HCEC 1CT (cell line): Measurements from ENCODE around the gene CYYR1.
"Not testable (repeated sequence)": the region's sequence is repeated elsewhere in the genome, so short reads cannot be mapped to it uniquely, and the experiment has no call there.

Source experiments
- DNase-seq: peaks from one replicate; pipeline ENCODE4 v3.0.0-alpha.2; 2017

Gene CYYR1

DNA sequence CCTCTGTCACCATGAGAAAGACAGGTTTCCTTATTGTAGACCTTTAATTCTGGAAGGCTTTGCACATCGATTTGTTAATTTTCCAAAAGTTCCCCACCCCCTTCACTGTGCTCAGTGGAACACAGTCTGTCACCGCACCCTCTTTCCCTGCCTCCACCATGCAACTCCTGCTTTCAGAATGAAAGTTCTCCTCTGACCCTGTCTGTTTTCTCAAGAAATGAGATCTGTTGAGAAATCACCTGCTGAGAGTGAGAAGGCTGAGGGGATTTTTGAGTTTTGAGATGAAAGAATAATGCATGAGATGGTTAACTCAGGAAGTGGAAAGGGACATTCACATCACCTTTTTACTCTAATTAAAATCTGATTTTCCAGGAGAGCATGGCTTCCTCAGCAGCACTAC lies 99.6 kb downstream of the CYYR1 start:
- no peak for DNase-seq

DNA sequence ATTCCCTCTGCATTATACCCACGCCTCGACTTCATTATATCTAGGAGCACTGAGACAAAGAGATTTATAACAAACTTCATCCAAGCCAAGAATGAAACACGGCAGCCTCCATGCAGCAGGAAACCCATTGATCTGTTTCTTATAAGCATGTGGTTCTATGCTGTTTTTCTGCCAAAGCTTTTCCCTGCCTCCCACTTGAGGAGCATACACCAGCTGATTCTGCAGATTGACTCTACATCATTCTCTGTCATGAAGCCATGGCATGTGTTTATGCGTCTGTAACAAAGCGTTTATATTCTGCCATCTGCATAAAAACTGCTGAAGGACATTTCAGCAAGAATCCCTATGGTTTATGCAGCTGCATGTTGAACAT lies 102.0 kb downstream of the CYYR1 start:
- no peak for DNase-seq

DNA sequence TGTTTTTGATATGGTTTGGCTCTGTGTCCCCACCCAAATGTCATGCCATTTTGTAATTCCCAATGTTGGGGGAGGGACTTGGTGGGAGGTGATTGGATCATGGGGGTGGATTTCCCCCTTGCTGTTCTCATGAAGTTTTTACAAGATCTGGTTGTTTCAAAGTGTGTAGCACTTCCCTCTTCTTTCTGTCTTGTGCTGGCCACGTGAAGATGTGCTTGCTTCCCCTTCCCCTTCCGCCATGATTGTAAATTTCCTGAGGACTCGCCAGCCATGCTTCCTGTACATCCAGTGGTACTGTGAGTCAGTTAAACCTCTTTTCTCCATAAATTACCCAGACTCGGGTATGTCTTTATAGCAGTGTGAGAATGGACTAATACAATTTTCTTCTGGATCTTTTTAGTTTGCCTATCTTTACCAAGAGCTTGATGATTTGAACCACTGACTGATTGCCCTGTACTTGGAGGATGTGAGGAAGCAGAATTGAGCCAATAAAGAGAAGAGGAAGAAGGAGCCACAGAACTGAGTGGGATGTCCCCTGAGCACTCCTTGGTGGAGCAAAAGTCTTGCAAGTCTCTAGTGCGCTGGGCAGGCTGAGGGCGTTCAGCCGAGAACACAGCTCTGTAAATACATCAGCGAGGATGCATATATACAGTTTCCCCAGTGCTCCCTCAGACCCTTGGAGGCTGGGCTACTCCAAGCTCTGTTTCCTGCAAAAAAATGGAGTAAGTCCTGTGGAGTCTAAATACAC lies 102.6 kb downstream of the CYYR1 start:
- no peak for DNase-seq

DNA sequence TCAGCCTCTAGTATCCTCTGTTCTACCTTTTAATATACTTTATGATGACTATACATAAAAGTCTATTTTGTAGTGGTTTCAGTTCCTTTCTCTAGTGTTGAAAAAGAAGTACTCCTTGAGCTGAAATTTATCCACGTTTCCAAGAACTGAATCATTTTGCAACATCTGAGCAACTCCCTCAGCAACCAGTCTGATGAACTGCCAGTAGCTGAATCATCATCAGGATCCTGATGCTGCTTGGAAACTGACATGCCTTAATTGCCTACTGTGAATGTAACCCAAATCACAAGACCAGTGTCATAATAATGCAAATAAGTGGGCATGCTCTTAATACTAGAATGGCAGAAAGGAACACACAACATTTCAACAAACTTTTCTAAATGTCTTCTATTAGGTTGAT lies 103.3 kb downstream of the CYYR1 start:
- peak; percentile 57 for DNase-seq

DNA sequence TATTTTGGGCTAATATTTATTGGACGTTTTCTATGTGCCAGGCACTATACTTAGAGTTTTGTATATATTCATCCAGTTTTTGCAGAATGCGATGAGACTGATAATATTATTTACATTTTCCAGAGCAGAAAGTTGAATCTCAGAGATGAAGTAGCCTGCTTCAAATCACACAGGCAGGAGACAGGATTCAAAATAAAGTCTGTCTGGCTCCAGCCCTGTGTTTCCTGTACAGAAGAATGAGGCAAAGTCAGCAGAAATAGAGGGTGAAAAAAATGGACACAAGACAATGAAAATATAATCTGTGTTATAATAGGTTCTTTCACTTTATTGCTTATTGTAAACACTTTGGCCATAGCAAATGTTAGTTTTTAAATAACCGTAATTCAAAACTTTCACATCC lies 107.2 kb downstream of the CYYR1 start:
- DNase-seq = no peak

DNA sequence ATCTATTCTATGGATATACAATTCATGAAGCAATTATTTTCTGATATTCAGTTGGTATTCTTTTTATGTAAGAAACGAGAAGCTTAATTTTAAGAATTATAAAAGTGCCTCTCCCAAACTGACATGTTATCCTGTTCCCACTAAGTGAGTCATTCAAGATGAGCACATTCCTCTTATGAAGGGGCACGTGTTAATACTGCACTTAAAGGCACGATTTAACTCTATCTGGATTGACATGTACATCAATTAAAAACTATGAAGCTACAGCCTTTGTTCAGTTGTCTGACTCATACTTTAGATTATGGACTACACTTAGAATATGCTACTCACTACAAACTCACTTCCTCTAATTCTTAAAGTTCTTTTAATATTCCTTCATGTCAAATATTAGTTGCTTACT lies 111.6 kb downstream of the CYYR1 start:
- no peak for DNase-seq

DNA sequence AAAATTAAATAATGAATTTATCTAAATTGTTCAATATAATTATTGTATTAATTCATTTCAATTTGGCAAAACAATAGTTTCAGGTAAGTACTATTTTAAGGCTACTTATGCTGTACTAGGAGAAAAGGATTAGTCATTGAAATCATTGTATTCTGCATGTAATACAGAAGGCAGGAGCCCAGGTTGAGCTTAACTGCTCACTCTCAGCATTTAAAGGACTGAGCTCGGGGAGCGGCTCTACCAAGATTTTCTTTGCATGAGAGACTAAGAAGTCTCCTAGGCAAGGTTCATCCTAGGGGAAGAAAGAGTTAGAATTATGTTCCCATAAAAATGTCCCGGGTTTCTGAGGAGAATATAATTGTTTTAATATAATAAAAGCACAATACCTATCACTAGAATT lies 112.5 kb downstream of the CYYR1 start:
- DNase-seq = no peak

DNA sequence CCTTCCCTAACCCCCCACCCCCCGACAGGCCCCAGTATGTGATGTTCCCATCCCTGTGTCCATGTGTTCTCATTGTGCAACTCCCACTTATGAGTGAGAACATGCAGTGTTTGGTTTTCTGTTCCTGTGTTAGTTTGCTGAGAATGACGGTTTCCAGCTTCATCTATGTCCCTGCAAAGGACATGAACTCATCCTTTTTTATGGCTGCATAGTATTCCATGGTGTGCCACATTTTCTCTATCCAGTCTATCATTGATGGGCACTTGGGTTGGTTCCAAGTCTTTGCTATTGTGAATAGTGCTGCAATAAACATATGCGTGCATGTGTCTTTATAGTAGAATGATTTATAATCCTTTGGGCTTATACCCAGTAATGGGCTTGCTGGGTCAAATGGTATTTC lies 114.2 kb downstream of the CYYR1 start:
- not testable (repeated sequence) for DNase-seq

DNA sequence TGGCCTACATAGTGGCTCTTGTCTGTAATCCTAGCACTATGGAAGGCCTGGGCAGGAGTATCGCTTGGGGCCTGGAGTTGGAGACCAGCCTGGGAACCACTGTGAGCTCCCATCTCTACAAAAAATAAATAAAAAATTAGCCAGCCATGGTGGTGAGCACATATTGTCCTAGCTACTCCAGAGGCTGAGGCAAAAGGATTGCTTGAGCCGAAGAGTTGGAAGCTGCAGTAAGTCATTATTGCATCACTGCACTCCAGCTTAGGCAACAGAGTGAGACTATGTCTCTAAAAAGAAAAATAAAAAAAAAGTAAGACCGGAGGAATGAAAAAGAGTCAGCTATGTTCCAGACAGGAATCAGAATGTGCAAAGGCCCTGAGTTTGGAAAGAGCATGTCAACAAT lies 115.3 kb downstream of the CYYR1 start:
- no peak for DNase-seq

DNA sequence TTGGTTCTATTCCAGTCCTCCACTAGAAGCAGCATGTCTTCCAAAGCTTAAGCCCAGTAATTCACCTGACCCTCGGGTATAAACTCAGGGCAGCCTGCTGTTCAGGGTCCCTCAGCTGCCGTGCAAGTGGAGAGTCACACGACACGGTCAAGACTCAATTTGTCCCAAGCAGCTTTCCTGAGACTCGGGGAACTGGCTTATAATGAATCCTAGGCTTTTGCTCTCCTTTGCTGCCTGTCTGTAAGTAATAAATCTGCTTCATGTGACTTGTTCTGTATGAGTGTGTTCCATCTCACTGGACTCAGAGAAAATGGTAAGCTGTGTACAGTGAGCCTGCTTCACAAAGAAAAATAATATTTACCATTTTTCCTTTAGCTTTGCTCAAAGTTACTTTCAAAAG lies 119.8 kb downstream of the CYYR1 start:
- no peak for DNase-seq

DNA sequence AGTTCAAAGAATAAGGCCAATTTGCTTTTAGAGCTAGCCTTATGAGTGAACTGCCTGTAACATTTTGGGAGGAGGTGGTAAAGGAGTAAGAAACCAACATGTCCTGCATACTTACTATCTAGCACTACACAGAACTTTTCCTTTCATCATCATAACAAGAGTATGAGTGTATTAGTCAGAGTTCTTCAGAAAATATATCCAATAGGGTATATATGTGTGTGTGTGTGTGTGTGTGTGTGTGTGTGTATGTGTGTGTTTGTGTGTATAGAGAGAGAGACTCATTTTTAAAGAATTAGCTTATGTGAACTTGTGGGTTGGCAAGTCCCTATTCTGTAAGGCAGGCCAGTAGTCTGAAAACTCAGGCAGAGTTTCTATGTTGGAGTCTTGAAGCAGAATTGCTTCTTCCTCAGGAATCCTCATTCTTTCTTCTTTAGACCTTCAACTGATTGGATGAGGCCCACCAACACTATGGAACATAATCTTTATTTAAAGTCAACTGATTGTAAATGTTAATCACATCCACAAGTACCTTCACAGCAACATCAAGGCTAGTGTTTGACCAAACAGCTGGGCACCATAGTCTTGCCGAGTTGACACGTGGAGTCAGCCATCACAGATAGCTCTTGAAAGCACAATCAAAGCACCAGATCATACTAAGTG lies 121.9 kb downstream of the CYYR1 start:
- no peak for DNase-seq

DNA sequence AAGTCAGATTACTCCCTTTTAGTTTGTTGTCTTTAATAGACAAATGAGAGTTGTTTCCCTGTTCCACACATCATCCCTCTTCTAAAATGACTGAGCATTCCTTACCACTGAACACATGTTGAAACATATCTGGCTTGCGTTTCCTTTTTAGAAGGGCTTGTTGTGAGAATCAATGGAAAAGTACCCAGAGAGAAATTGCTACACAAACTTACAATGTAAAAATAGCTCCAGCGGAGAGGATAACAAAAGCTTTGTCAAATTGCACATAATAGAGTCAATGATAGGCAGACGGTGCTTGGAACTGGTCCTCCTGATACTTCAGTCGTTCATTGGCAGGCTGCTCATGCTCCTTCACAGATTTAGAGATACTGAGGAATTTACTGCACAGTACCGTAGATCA lies 123.9 kb downstream of the CYYR1 start:
- peak; percentile 37 for DNase-seq

DNA sequence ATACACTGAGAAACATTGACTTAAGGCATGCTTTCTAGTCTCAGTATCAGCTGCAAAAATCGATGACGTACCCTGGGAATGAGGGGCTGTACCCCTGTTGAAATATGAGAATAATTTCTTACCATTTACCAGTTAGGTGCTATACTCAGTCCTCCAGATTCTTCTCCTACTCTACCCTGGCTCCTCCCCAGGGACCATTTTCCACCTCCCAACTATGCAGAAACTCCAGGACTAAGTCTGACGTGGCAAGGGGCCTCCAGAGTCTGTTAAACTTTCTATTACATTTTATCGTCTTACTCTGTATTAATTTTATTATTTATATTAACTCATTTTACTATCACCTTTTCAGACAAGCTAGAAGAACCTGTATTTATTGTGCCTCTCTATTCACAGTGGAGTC lies 124.3 kb downstream of the CYYR1 start:
- DNase-seq = peak; percentile 28

DNA sequence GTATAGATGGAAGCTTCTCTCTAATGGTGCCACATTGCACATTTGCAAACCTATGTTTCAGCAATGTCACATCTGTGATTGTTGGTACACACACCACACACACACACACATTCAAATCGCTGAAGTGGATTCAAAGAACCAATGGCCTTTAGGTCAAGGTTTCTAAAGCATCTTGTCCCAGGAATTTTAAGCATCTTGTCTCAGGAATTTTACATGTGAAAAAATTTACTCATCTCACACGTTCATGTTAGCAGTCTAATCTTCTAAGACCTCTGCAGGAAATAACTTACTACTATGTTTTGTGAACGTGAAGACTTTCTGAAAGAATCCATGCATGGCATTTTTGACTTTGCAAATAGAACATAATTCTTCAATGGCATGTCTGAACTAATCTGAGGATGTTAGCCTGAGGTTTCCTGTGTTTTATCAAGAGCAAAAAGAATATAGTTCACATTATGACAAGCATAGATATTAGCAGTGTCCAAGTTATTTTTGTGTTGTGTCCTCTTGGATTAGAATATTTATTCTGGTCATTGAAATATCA lies 125.1 kb downstream of the CYYR1 start:
- DNase-seq = no peak

DNA sequence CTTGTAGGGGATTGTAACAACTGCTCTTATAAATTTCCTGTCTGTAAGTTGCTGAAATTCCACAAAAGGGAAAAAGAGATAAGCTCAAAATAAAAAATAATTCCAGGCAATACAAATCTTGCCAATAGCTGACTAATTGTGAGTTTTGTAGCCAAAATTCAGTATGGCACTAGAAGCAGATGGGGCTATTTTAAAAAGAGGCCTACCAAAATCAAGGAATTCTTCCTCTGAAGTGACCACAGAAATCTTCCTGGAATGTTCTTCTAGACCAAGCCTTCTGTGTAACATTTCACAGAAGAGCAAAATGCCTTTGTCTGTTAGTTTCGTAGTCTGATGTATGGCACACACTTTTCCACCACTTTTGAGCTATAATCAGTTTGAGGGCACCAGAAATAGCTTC lies 127.6 kb downstream of the CYYR1 start:
- no peak for DNase-seq

DNA sequence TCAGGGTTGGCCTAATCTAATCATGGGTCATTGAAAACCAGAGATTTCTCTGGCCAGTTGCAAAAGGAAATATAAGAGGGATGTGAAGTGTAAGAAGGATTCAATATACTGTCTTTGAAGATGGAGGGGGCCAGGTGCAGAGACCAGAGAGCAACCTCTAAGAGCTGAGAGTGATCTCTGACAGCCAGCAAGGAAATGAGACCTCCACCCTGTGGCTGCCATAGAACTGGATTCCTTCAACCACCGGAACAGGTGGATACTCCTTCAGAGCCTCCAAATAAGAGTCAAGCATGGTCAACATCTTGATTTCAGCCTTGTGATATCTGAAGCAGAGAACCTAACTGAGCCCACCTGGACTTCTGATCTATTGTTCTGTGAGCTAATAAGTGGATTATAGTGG lies 128.4 kb downstream of the CYYR1 start:
- DNase-seq = no peak

DNA sequence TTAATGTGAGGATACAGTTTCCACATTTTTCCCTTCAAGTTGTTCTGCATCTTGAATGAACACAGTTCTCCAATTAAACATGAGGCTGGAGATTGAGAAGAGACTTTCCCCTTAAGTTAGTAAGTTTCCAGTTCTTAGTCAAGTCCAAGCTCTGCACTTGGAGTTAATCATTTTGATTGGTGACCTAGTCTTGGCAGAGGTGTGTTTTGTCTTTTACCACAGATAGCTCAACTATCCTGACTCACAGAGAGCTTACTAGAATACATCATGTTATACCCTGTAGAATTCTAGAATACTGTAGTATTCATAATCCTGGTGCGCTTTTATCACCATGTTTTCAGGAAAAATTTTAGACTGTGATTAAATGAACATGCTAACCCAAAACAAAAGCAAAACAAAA lies 129.2 kb downstream of the CYYR1 start:
- DNase-seq = no peak

DNA sequence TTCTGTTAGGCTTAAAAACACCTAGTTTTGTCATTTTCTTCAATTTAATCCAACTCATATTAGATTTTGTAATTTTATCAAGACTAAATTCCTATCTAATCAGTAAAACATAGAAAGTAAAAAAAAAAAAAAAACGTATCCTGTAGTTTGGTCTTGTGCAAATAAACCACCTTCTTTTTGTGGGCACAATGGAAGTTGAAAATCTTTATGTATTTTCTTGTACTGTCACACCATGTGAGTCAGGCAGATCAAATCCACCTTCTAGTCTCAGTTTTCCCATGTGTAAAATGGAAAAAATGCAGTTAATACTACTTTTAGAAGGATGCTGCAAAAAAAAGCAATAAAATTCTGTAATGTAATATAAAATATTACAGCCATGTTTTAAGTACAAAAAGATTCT lies 129.8 kb downstream of the CYYR1 start:
- DNase-seq = no peak

DNA sequence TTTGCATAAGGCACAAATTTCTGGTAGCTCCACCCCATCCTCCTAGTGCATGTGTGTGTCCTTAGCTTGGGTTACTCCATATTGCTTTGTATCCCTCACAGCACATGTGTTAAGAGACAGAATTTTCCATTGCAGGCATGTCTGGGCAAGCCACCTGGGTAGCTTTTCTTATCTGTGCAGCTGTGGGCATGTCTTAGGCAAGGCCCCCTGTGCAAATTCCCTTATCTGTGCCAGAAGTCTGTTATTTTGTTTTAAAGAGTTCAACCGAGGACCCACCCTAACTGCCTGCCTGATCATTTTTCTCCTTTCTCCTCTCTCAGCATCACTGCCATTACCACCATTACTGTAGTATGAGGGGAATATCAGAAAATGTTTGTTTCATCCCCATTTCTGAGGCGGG lies 131.9 kb downstream of the CYYR1 start:
- DNase-seq = no peak

DNA sequence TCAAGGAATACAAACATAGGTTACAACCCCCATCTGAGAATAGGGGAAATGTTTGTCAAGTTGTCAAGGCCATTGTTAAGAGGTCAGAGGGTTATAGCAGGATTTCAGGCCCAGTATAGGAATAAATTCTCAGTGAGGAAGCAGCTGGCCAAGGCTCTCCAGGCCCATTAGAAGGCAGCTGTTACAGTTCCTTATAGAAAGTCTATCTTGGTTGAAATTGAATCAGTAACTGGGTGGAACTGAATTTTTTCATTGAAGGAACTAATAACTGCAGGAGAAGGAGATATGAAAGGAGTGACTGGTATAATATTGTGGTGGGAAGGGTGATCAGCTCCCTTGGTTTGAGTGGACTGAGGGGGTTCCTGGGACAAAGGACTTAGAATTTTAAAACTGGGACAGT lies 134.1 kb downstream of the CYYR1 start:
- DNase-seq = no peak

DNA sequence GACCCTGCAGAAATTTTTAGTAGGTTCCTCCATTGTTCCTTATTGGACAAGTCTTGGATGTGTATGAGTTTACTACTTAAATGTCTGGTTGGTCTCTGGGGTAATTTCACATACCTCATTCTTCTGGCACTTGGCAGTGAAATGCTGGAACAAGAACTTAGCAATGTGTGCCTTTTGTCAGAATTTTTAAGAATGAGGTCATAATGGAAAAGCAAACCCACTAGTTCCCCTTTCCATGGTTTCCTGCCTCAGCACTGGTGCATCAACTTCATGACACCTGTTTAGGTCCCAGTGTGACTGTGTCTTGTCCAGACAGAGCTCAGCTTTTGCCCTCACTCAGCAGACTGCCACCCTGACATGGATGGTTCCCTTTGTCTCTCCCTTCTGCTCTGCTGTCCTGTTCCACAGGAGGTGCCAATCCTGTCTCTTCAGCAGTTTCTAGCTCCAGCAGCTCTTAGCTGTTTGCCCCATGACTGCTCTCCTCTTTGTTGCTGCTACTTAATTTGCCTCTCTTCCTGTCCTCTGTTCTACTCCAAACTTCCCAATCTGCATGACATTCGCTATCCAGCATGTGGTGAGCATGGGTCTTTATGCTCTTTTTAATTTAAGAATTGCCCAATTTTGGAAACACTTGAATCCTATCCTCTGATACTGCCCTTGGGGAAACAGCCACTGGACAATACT lies 135.6 kb downstream of the CYYR1 start:
- DNase-seq = no peak

DNA sequence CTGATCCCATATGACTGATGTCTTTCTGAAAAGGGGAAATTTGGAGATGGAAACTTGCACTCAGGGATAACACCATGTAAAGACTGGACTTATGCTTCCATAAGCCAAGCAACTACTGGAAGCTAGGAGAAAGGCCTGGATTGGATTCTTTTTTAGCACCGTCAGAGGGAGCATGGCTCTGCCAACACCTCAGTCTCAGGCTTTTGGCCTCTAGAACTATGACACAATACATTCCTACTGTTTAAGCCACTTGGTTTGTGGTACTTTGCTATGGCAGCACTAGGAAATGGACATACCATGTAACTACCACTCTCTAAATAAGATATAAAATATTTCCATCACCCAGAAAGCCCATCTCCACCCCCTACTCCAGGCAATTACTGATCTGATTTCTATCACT lies 139.7 kb downstream of the CYYR1 start:
- DNase-seq = no peak

DNA sequence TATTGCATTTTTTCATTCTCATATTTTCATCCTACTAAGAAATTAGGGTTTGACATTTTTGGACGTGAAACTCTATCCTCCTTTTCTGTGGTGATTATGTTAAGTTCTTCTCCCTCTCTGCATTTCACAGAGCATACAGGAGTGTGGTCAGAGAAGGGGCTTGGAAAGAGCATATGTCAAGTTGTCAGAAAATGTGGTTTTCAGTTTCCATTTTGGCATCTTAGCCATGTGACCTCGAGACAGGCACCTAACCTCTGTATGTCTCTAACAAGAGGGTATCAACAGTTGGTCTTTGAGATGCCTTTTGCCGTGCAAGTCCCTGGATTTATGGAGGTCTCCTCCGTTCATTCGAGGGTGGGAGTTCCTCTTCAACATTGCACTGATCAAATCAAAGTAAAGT lies 140.7 kb downstream of the CYYR1 start:
- DNase-seq = no peak

DNA sequence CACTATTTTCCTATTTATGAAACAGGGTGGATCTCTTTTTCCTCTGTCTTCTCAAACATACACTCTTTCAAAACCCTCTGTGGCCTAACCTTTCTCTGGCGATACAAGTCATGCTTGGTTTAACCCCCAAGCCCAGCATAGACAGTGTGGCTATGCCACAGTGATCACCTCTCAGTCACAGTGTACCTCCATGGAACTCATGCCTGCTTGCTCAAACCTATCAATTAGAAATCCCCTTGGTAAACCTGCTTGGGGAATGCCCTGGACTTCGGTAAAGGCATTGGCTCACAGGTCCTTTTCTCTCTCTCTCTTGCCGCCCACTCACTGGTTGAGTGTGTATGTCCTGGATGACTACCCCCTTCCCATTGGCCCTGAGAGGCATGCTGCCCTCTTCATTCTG lies 147.5 kb downstream of the CYYR1 start:
- no peak for DNase-seq
